HEK293 (cell line): ENCODE results near the gene GALNT2.

Experiments used
- ZNF10 ChIP-seq: fragments of 450-650 bp; formaldehyde crosslinking; IDR thresholded peaks from 2 replicates; pipeline ENCODE4 v1.5.1; 2017; ENCODE audit warnings: missing biosample characterization, missing genetic modification characterization
- ZNF335 ChIP-seq: fragments of 450-650 bp; formaldehyde crosslinking; conservative IDR thresholded peaks from 2 replicates; pipeline ENCODE4 v1.5.1; 2016; ENCODE audit warnings: missing biosample characterization, missing genetic modification characterization
- ZNF354C ChIP-seq: fragments of 450-650 bp; formaldehyde crosslinking; IDR thresholded peaks from 2 replicates; pipeline ENCODE4 v1.5.1; 2016; ENCODE audit warnings: missing biosample characterization, missing genetic modification characterization, low read depth, borderline replicate concordance

DNA sequence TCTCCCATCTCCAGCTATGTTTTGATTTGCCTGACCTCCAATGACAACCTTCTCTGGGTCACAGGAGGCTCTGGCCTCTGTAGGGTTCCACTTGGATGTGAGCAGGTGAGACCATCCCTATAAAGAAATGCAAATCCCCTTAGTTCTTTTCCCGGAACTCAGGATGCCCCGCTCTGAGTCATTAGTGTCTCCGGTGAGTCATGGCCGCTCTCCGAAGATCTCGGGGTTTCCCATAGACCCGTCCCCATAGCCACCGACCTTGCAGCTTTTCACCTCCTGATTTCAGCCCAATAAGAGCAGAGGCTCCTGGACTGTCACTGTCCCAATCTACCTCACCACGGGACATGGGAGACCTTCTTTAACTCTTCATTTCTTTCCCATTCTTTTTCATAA lies 260.9 kb downstream of the GALNT2 start:
- no peak for TF ChIP-seq ZNF354C (tag by site-specific recombination)
- no peak for TF ChIP-seq ZNF10 (tag by site-specific recombination)
- no peak for TF ChIP-seq ZNF335
